Measurements from ENCODE around the gene SYNE3. TPM values are rescaled to one million over a fixed set of nuclear protein-coding genes. Genes with fewer than 3 reads are reported as not detected.

Gene SYNE3
- total RNA-seq, 2 donors from 2014 or later = 46.9 to 62.4 TPM

GRCh38 chr14:95524706-95525512, 8.5 kb upstream of the SYNE3 start:
- ATAC-seq (no peak), DNase-seq (ENCODE audit: low spot score) (no peak)
- Mint-ChIP-seq H3K27me3 (no peaks in the 10 kb centered on the region), H3K36me3 (no peaks in the 10 kb centered on the region), H3K9me3 (no peaks in the 10 kb centered on the region), H3K4me1 (ENCODE audit: low read depth in 2 of 2) (peaks cover 61 to 64% of the 10 kb centered on the region in 2 donors), H3K4me3 (peak overlapping the region; percentile 85), H3K27ac (peak overlapping the region; percentile 94 to 95)

- Mint-ChIP-seq H3K9me3 (no peaks in the 10 kb centered on the region), H3K27ac (peak overlapping the region; percentile 94 to 95), H3K36me3 (no peaks in the 10 kb centered on the region), H3K4me3 (peak overlapping the region; percentile 85), H3K4me1 (ENCODE audit: low read depth in 2 of 2) (peaks cover 71 to 73% of the 10 kb centered on the region in 2 donors), H3K27me3 (no peaks in the 10 kb centered on the region)
- DNase-seq (ENCODE audit: low spot score) (no peak), ATAC-seq (peak in 1 of 2 donors; percentile 2)
Observed at GRCh38 chr14:95523815-95524448, 7.5 kb upstream of the SYNE3 start.

- DNase-seq (ENCODE audit: low spot score) (peak; percentile 79), ATAC-seq (peak; percentile 83 to 88)
- no peaks in the 10 kb centered on the region for H3K9me3 Mint-ChIP-seq
- H3K4me3 Mint-ChIP-seq = peak overlapping the region; percentile 85
- H3K4me1 Mint-ChIP-seq (ENCODE audit: low read depth in 2 of 2) = peaks cover 78 to 80% of the 10 kb centered on the region in 2 donors
- no peaks in the 10 kb centered on the region for H3K36me3 Mint-ChIP-seq
- peak overlapping the region; percentile 94 to 95 for H3K27ac Mint-ChIP-seq
- no peaks in the 10 kb centered on the region for H3K27me3 Mint-ChIP-seq
Observed at GRCh38 chr14:95523051-95523814, 6.8 kb upstream of the SYNE3 start.

- peak overlapping the region; percentile 94 to 95 for H3K27ac Mint-ChIP-seq
- no peaks in the 10 kb centered on the region for H3K36me3 Mint-ChIP-seq
- DNase-seq (ENCODE audit: low spot score) (no peak), ATAC-seq (no peak)
- peaks cover 85 to 86% of the 10 kb centered on the region in 2 donors for H3K4me1 Mint-ChIP-seq (ENCODE audit: low read depth in 2 of 2)
- H3K9me3 Mint-ChIP-seq = no peaks in the 10 kb centered on the region
- no peaks in the 10 kb centered on the region for H3K27me3 Mint-ChIP-seq
- H3K4me3 Mint-ChIP-seq = peak overlapping the region; percentile 85
Observed at GRCh38 chr14:95522556-95522955, 6.1 kb upstream of the SYNE3 start.

- DNase-seq (ENCODE audit: low spot score) (no peak), ATAC-seq (no peak)
- Mint-ChIP-seq H3K9me3 (no peaks in the 10 kb centered on the region), H3K4me1 (ENCODE audit: low read depth in 2 of 2) (peaks cover 85 to 86% of the 10 kb centered on the region in 2 donors), H3K27ac (peak overlapping the region; percentile 94 to 95), H3K27me3 (no peaks in the 10 kb centered on the region), H3K4me3 (peak overlapping the region; percentile 85), H3K36me3 (no peaks in the 10 kb centered on the region)
Observed at GRCh38 chr14:95522116-95522515, 5.7 kb upstream of the SYNE3 start.

- no peaks in the 10 kb centered on the region for H3K9me3 Mint-ChIP-seq
- DNase-seq (ENCODE audit: low spot score) (no peak), ATAC-seq (no peak)
- H3K36me3 Mint-ChIP-seq = no peaks in the 10 kb centered on the region
- H3K27ac Mint-ChIP-seq = peak overlapping the region; percentile 94 to 95
- peaks cover 81 to 83% of the 10 kb centered on the region in 2 donors for H3K4me1 Mint-ChIP-seq (ENCODE audit: low read depth in 2 of 2)
- no peaks in the 10 kb centered on the region for H3K27me3 Mint-ChIP-seq
- H3K4me3 Mint-ChIP-seq = no peak overlapping the region
Observed at GRCh38 chr14:95521001-95521400, 4.6 kb upstream of the SYNE3 start.

- peak overlapping the region; percentile 59 for H3K4me3 Mint-ChIP-seq
Observed at GRCh38 chr14:95520346-95520745, 3.9 kb upstream of the SYNE3 start.

GRCh38 chr14:95519699-95520098, 3.2 kb upstream of the SYNE3 start:
- Mint-ChIP-seq H3K36me3 (no peaks in the 10 kb centered on the region), H3K4me3 (peak overlapping the region; percentile 59), H3K27me3 (no peaks in the 10 kb centered on the region), H3K27ac (peak overlapping the region; percentile 92 to 93), H3K4me1 (ENCODE audit: low read depth in 2 of 2) (peaks cover 73 to 79% of the 10 kb centered on the region in 2 donors), H3K9me3 (no peaks in the 10 kb centered on the region)
- ATAC-seq (peak; percentile 12 to 36), DNase-seq (ENCODE audit: low spot score) (peak; percentile 83)

More at GRCh38 chr14:95520346-95520745, 3.9 kb upstream of the SYNE3 start:
- Mint-ChIP-seq H3K27ac (peak overlapping the region; percentile 92 to 93), H3K36me3 (no peaks in the 10 kb centered on the region), H3K4me1 (ENCODE audit: low read depth in 2 of 2) (peaks cover 74 to 81% of the 10 kb centered on the region in 2 donors), H3K9me3 (no peaks in the 10 kb centered on the region), H3K27me3 (no peaks in the 10 kb centered on the region)
- ATAC-seq = no peak
- DNase-seq (ENCODE audit: low spot score) = no peak

- DNase-seq (ENCODE audit: low spot score) (no peak), ATAC-seq (no peak)
- H3K27me3 Mint-ChIP-seq = no peaks in the 10 kb centered on the region
- H3K27ac Mint-ChIP-seq = peak overlapping the region; percentile 92 to 93
- peaks cover 60 to 64% of the 10 kb centered on the region in 2 donors for H3K4me1 Mint-ChIP-seq (ENCODE audit: low read depth in 2 of 2)
- no peaks in the 10 kb centered on the region for H3K36me3 Mint-ChIP-seq
- peak overlapping the region; percentile 59 for H3K4me3 Mint-ChIP-seq
- H3K9me3 Mint-ChIP-seq = no peaks in the 10 kb centered on the region
Observed at GRCh38 chr14:95518045-95518751, 1.7 kb upstream of the SYNE3 start.

GRCh38 chr14:95515596-95516552, 576 bp downstream of the SYNE3 start:
- no peaks in the 10 kb centered on the region for H3K9me3 Mint-ChIP-seq
- DNase-seq (ENCODE audit: low spot score) = peak; percentile 95
- H3K27ac Mint-ChIP-seq = peak overlapping the region; percentile 59 to 83
- peak overlapping the region; percentile 86 for H3K4me3 Mint-ChIP-seq
- H3K4me1 Mint-ChIP-seq (ENCODE audit: low read depth in 2 of 2) = peaks cover 49 to 53% of the 10 kb centered on the region in 2 donors
- ATAC-seq = peak; percentile 93 to 96
- no peaks in the 10 kb centered on the region for H3K27me3 Mint-ChIP-seq
- no peaks in the 10 kb centered on the region for H3K36me3 Mint-ChIP-seq

- Mint-ChIP-seq H3K36me3 (no peaks in the 10 kb centered on the region), H3K4me1 (ENCODE audit: low read depth in 2 of 2) (peaks cover 46 to 52% of the 10 kb centered on the region in 2 donors), H3K4me3 (peak overlapping the region; percentile 86), H3K9me3 (no peaks in the 10 kb centered on the region), H3K27me3 (no peaks in the 10 kb centered on the region), H3K27ac (peak overlapping the region; percentile 21 to 83)
- no peak for DNase-seq (ENCODE audit: low spot score)
- no peak for ATAC-seq
Observed at GRCh38 chr14:95515080-95515489, 1.4 kb downstream of the SYNE3 start.
